Vagina (tissue), 2 donors: ENCODE measurements around the gene ZNF521.

Source experiments
- CTCF ChIP-seq, 3 experiments: fragments of 450-650 bp in 2 of 3; fragments of 200-600 bp in 1 of 3; sonication (generic) in 1 of 3; IDR thresholded peaks; one replicate each; pipeline ENCODE4 v1.5.1; 2017 to 2019; ENCODE audit warnings: antibody characterized with exemption in 3 of 3, mild to moderate bottlenecking in 2 of 3, moderate library complexity in 2 of 3
- POLR2A ChIP-seq, 2 donors: fragments of 450-650 bp; IDR thresholded peaks; one replicate each; pipeline ENCODE4 v1.6.1; 2017; ENCODE audit warnings: antibody characterized with exemption in 2 of 2, mild to moderate bottlenecking in 2 of 2, moderate library complexity in 2 of 2
- POLR2AphosphoS5 ChIP-seq, 2 donors: sonication (generic); formaldehyde crosslinking; IDR thresholded peaks; one replicate each; pipeline ENCODE4 v1.9.0; 2017; ENCODE audit warnings: antibody characterized with exemption in 2 of 2, mild to moderate bottlenecking in 2 of 2, low read depth in 1 of 2; ENCODE audit not compliant: insufficient read depth in 1 of 2

GRCh38 chr18:25360301-25360899 lies 8.4 kb upstream of the ZNF521 start:
- no peak for TF ChIP-seq CTCF (IDR thresholded peaks at IDR 0.05)
- no peak for TF ChIP-seq POLR2A (IDR thresholded peaks at IDR 0.05)
- TF ChIP-seq POLR2AphosphoS5 (IDR thresholded peaks at IDR 0.05; ENCODE audit: insufficient read depth in 1 of 2, low read depth in 1 of 2): no peak
